Measurements from ENCODE around the gene MLANA. TPM values are rescaled to one million over a fixed set of nuclear protein-coding genes. Genes with fewer than 3 reads are reported as not detected.
A peak's percentile ranks its signal among the peaks of the same experiment; 100 is the strongest.

MLANA gene
- total RNA-seq, 4 donors from 2014 or later = 6.3 to 20.1 (median 12.3) TPM

GRCh38 chr9:5866272-5866671 is 24.4 kb upstream of the MLANA start:
- intact Hi-C loops (cut with DNase I; ENCODE audit: low total_unique reads) = no loop called here
- no peak overlapping the region for H3K4me3 ChIP-seq (ENCODE audit: low read depth, poor library complexity, severe bottlenecking)
- no peak for TF ChIP-seq POLR2A (IDR thresholded peaks at IDR 0.05)
- TF ChIP-seq CTCF (IDR thresholded peaks at IDR 0.05) = no peak
- DNase-seq (ENCODE audit: low spot score in 2 of 2) = no peak
- 88 to 95% methylated on average over 2 of the region's 2 CpGs for WGBS, 2 donors

DNA sequence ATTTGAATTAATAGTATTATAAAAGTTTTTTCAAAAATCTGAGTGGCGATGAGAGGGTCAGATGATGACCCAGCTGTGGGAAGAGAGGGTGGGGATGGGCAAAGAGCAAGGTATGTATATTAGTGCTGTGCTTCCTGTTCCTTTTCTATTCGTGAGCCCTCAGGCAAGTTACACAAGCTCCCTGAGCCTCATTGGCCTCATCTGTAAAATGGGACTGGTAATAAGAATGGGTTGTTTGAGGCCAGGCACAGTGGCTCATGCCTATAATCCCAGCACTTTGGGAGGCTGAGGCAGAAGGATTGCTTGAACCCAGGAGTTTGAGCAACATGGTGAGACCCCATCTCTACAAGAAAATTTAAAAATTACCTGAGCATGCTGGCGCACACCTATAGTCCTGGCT is 24.0 kb upstream of the MLANA start:
- TF ChIP-seq POLR2A (IDR thresholded peaks at IDR 0.05) = no peak
- TF ChIP-seq CTCF (IDR thresholded peaks at IDR 0.05) = no peak
- 85 to 96% methylated on average over 3 of the region's 3 CpGs for WGBS, 2 donors

DNA sequence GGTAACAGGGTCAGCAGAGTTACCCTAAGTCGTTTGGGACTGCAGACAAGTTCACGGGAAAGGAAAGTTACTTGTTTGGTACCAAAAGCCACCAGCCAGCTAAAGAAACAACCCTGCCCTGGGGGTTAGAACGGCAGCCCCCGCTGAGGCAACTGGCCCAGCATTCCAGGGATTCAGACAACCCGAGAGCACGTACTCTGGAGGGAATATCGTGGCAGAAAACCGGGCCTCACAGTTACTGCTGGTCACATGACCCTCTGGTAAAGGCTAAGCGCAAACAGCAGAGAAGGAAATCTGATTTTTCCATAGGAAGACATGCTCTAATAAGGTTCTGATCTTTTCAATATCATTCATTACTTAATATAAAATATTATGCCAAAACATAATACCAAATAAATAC is 22.5 kb upstream of the MLANA start:
- intact Hi-C loops (cut with DNase I; ENCODE audit: low total_unique reads) = no loop called here
- peak in 1 of 2 donors; percentile 45 for DNase-seq (ENCODE audit: low spot score in 2 of 2)
- H3K4me3 ChIP-seq (ENCODE audit: low read depth, poor library complexity, severe bottlenecking) = no peak overlapping the region
- no peak for TF ChIP-seq POLR2A (IDR thresholded peaks at IDR 0.05)
- 65 to 74% methylated on average over 9 of the region's 9 CpGs for WGBS, 2 donors

More for the DNA sequence above, 24.0 kb upstream of the MLANA start:
- no peak for DNase-seq (ENCODE audit: low spot score in 2 of 2)
- intact Hi-C loops (cut with DNase I; ENCODE audit: low total_unique reads) = no loop called here
- H3K4me3 ChIP-seq (ENCODE audit: low read depth, poor library complexity, severe bottlenecking) = no peak overlapping the region

GRCh38 chr9:5869315-5870019 is 21.2 kb upstream of the MLANA start:
- peak in 1 of 2 donors; percentile 60 for DNase-seq (ENCODE audit: low spot score in 2 of 2)
- TF ChIP-seq POLR2A (IDR thresholded peaks at IDR 0.05) = no peak
- no peak for TF ChIP-seq CTCF (IDR thresholded peaks at IDR 0.05)
- WGBS, 2 donors = 70 to 84% methylated on average over 3 of the region's 3 CpGs
- H3K4me3 ChIP-seq (ENCODE audit: low read depth, poor library complexity, severe bottlenecking) = no peak overlapping the region
- intact Hi-C loops (cut with DNase I; ENCODE audit: low total_unique reads) = no loop called here

GRCh38 chr9:5870020-5870339 is 20.7 kb upstream of the MLANA start:
- H3K4me3 ChIP-seq (ENCODE audit: low read depth, poor library complexity, severe bottlenecking) = no peak overlapping the region
- intact Hi-C loops (cut with DNase I; ENCODE audit: low total_unique reads) = no loop called here
- WGBS, 2 donors = 69 to 83% methylated on average over 2 of the region's 2 CpGs
- TF ChIP-seq POLR2A (IDR thresholded peaks at IDR 0.05) (no peak), CTCF (IDR thresholded peaks at IDR 0.05) (no peak)
- peak in 1 of 2 donors; percentile 14 for DNase-seq (ENCODE audit: low spot score in 2 of 2)

DNA sequence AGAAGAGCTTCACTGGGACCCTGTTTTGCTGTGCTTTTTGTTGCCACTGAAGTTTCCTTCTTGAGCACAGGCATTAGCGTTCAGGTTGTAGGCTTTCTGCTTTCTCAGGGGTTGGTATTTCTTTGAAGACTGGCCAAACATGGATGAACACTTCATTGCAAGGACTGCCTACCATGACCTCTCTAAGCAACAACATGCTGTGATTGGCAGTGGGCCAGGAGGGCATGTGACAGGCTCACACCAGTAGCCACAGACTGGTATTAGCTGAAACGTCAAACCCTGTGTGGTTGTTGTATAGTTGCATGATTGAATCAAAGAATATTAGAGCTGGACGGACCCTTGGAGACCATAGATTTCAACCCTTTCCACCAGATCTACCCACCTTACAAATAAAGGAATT is 20.0 kb upstream of the MLANA start:
- no peak overlapping the region for H3K4me3 ChIP-seq (ENCODE audit: low read depth, poor library complexity, severe bottlenecking)
- WGBS, 2 donors = 81 to 85% methylated on average over 3 of the region's 3 CpGs
- intact Hi-C loops (cut with DNase I; ENCODE audit: low total_unique reads) = no loop called here
- no peak for TF ChIP-seq POLR2A (IDR thresholded peaks at IDR 0.05)
- no peak for TF ChIP-seq CTCF (IDR thresholded peaks at IDR 0.05)
- peak in 1 of 2 donors; percentile 81 for DNase-seq (ENCODE audit: low spot score in 2 of 2)

Measured in lower leg skin (tissue), 4 donors.